ENCODE results near the gene RBM20.

RBM20 gene

DNA sequence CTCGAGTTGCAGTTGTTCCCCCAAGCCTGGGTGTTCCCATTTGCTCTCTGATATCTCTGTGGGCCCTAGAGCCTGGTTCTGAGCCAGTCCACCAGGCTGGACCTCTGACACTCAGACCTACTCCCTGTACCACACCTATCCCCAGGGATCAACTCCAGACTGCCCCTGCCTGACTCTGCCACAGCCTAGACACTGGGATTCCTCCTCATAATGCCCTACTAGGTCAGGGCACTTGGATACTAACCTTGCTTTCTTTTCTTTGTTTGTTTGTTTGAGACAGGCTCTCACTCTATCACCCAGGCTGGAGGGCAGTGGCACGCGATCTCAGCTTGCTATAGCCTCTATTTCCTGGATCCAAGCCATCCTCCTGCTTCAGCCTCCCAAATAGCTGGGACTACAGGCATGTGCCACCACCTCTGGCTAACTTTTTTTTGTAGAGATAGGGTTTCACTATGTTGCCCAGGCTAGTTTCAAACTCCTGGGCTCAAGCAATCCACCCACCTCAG lies 196.8 kb downstream of the RBM20 start:
- no peak for DNase-seq

DNA sequence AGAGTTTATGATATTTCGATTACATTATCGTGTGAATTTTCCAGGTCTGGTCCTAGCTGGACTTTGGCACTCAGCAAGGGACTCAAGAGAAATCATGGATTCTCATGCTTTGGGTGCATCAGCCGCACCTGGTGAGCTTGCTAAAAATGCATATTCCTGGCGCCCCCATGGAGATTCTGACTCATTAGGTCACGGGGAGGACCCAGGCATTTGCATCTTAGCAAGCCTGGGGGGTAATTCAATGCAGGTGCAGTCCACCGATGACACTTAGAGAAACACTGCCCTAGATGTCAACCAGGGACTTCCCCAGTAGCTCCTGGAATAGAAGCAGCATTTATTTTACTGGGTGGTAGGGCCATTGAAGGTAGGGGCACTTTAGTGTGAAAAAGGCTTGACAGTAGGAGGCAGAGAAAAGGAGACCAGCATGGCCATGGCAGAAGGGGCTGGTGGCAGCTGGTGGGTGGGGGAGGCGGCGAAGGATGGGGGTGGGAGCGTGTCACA lies 197.7 kb downstream of the RBM20 start:
- no peak for DNase-seq

DNA sequence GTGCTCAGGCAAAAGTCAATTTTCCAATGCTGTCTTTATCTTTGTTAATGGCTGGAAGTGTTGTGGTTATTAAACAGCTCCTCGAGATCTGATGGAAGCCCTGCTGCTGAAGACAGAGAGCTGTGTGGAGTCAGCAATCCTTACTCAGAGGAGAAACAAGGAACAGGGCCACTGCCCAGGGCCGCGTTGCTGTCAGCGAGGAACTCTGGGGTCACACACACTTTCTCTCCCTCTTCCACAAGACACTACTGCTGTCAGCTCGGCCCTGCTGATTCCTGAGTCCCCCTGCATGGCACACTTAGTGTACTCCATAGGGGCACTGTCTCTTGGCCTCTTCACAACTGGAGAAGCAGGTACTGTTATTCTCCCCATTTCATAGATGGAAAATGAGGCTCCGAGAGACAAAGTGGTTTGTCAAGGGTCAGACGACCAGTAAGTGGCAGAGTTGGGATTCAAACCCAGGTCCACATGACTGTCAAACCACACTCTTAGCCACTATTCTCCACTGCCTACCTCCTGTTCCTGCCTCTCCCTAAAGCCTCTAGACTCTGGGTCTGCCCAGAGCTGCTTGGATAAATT lies 198.3 kb downstream of the RBM20 start:
- DNase-seq = no peak

DNA sequence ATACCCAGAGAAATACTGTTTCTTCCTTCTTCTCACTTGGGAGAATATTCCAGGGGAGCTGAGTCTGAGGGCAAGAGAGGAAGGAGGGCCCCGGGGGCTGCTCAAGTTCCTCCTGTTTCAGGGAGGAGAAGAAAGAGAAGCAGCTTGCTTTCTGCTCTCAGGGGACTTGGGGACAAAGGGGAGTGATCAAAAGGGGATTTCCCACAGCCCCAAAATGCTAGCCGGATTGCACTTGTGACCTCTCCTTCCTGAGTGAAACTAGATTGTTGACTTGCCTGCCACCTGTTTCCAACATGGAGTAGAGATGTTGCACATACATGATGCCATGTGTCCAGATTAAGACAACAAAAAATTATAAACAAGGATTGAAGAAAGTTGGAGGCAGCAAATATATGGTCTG lies 198.9 kb downstream of the RBM20 start:
- DNase-seq = peak; percentile 30

DNA sequence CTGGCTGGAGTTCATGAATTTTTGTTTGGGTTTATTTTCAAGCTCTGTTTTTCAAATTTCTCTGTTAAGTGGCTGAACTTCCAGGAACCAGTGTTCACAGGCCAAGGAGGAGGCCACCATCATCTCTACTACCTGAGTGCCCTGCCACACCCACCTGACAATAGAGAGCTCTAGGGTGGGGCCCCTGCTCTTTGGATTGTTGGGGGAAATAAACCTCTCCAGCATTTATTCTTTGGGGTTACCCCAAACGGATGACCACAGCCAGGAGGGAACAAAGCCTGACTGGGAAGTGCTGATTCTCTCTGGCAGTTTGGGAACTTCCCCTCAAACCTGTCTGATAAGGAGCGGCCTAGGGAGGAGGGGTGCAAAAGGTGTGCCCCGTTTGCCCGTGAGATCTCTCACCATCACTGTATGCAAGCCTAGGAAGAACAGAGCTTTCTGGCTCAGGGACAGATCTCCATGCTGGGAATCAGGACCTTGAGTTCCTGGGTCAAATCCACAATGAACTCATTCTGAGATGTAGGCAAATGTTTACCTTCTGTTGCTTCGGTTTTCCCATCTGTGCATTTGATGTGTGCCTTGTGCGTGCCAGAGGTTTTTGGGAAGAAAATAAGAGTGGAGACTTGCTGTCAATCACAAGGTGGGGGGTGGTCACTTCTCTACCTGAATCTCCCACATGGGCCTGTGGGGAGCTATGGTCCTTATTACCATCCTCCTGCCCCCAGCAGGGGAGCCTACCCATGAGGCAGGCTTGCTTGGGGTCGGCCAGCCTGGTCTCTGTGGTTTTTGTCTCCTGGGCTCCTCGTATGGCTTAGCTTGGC lies 199.9 kb downstream of the RBM20 start:
- no peak for DNase-seq

DNA sequence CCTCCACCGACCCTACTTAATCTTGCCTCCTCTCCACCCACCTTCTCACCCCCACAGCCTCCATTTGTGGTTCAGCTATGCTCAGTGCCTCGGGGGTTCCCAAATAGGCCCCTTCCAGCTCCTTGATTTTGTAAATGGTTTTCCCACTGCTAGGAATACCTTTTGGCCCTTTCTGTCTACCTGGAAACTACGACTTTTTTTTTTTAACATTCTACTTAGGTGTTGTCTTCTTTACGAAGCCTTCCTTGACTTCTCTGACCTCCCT lies 200.4 kb downstream of the RBM20 start:
- no peak for DNase-seq

DNA sequence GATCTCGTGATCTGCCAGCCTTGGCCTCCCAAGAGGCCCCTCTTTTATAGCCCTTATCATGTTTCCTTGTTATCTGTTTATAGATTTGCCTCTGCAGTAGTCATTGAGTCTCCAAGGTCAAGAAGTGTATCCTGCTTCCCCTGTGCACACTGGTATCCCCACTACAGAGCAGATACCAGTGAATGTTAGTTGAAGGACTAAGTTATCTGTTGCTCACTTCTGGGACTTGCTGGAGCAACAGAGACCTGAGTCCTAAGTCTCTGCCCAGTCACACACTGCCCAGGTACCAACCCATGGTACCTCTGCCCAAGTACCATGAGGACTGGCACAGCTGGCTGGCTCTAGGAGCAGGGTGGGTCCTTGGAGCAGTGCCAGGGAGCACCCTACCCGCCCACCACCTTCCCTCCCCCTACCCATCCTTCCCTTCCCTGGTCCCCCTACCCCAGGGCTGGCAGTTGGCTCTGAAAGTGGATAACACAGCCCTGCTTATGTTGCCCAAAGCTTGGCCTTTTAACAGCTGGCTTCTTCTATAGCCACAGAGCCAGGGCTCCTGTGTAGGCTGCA lies 201.1 kb downstream of the RBM20 start:
- no peak for DNase-seq

DNA sequence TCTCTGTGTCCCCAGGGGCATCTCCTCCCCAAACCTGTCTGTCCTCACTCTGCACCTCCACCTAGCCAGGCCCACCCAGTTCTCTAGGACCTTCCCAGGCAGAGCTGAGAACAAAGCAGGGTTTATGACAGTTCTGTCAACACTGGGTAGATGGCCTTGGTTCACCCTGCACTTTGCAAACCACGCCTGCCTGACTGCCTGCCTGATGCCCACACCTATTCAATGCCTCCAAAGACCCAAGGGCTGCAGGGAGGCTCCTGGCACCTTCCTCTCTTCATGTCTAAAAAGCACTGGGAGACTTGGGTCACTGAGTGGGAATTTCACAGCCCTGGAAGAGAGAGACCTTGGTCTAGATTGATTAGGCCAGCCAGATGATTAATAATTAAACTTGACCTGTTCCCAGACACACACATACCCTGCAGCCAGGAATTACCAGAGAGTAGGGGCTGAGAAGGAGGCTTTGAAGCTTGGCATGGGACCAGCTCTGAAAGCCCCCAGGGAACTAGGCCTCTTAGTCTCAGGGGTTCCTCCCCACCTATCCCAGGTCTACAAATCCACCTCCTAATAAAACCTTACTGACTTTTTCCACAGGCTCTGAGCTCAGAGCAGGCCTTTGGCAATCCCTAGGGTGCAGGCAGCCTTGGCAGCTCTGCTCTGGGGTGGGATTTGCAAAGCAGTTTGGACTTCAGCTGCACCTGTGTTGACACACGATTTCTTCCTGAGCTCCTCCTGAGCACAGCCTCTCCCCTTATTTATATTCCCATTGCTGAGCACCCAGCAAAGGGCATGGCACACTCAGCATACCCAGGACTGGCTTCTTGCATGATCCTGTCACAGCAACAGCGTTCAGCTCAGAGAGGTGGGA lies 201.9 kb downstream of the RBM20 start:
- DNase-seq = no peak

DNA sequence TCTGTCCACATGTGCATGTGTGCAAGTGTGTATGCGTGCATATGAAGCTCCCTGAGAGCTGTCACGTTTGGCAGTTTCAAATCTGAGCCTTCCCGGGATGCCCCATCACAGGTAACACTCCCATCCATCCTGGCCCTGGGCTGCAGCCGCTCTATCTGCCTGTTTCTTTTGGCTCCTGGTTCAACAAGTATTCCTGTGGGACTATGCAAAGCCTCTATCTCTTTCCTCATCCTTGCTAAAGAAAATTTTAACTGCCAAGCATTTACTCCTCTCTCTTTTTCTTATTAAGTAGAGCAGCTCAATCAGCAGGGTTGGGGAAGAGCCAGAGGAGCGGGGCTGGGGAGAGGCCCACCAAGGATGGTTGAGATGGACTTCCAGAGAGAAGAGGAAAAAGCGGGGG lies 203.2 kb downstream of the RBM20 start:
- DNase-seq = no peak

DNA sequence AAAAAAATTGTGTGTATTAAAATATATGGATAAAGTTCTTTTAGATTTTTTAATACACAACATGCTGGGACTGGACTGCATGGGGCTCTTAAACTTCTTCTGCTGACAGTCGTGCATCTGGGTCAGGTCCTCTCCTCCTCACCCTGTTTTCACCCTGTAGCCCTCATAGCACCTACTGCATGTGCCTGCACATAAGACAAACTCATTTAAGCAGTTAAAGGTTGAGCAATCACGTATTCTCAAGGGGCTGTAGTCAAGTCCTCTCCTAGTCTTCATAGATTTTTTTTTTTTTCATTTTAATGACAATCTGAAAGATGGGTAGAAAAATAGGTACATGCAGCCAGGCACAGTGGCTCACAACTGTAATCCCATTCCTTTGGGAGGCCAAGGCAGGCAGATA lies 204.0 kb downstream of the RBM20 start:
- no peak for DNase-seq

DNA sequence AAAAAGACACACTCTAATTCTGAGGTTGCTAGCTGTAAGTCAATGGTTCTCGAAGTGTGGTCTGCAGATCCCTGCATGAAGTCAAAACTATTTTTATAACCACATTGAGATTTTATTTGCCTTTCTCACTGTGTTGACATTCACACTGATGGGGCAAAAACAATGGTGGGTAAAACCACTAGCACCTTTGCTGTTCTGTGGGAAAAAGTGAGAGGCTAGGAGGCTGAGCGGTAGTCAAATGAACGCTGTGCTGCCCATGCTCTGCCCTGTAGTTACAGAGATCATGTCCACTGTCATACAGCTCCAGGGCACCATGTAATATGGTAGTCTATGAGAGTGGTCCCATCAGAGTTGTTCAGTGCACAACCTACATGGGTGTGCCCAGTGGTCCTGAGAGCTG lies 206.0 kb downstream of the RBM20 start:
- no peak for DNase-seq

DNA sequence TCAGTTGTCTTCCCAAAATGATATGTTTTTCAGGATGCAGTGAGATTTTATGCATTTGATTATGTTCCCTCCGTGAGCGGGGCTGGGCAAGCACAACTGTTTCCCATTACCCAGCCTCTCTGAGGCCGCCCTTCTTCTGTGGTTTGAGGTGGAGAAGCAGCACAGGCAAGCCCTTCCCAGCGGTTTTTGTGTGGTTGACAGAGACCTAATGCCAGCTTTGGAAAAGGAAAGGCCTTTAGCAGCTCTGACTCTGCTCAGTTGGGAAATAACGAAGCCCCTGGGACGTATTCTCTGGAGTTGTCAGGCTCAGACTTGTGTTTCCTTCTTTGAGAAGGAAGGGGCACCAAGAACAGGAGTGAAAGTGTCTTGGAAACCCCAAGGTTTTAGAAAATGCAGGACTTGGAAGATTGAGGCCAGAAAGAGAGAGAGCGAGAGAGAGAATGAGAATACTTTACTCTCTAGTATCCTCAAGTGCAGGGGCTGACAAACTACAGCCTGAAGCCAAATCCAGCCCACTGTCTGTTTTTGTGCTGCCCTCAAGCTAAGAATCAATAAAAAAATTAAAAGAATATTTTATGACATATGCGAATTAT lies 207.0 kb downstream of the RBM20 start:
- DNase-seq = no peak

DNA sequence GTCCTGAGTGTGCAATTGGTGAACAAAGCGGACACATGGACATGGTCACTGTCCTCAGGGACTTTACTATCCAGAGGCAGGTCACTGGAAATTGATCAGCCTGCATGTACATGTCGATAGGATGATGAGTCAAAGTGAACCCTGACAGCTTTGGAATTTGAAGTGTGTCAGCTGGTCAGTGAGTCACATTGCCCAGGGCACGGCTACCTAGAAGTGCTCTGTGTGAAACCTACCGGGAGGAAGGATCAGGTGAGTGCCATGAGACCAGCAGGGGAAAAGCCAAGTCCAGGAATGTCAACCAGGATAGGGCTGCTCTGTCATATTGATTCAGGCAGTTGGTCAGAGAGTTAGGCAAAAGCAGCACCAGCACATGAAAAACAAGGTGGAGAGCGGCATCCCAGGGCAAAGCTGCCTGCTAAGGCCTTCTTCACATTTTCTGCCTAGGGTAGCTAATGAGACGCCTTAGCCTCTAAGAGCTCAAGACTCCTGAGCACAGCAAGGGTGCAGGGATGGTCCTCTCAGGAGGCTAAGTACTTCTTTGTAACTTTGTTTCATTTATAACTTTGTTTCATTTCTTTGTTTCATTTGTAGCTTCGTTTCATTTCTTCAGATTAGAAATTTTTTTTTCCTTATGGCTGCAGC lies 208.2 kb downstream of the RBM20 start:
- DNase-seq = no peak

DNA sequence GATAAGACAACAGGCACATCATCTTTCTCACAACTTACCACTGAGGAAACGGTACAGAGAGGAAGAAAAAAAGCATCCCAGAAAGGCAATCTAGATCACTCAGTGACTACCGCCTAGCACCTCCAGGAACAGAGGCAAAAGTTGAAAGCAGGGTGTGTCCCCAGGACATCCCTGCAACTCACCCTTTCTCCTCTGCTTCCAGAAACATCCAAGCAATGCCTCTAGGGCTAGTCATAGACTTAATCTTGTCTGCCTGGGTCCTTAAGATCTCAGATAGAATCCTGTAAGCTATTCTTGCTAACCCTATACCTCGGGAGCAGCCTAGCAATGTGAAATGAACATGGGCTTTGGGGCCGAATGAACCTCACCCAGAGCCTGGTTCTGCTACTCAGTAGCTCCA lies 208.8 kb downstream of the RBM20 start:
- no peak for DNase-seq

DNA sequence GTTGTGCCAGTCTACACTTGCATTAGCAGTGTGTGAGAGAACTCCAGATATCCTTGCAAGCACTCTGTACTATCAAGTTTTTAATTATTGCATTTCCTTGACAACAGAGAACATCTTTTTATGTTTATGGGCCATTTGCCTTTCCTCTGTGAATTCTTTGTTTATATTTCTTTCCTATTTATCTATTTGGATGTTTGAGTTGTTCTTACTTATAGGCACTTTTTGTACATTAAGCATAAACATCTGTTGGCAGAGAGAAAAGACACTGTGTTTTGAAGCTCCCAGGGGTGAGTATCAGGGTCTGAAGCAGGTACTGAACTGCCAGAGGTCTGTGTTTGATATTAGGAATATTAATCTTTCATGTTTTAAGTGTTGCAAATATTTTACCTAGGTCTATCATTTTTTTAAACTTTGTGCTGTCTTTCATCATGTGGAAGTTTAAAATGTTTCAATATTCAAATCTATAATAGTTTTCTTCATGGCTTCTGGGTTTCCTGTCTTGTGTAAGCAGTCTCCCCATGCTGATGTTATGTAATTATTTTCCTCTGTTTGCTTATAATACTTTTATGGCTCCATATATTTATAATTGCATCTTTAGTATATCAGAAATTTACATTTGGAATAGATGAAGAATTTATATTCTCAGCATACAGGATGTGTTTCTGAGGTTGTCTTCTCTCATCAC lies 209.9 kb downstream of the RBM20 start:
- DNase-seq = no peak

DNA sequence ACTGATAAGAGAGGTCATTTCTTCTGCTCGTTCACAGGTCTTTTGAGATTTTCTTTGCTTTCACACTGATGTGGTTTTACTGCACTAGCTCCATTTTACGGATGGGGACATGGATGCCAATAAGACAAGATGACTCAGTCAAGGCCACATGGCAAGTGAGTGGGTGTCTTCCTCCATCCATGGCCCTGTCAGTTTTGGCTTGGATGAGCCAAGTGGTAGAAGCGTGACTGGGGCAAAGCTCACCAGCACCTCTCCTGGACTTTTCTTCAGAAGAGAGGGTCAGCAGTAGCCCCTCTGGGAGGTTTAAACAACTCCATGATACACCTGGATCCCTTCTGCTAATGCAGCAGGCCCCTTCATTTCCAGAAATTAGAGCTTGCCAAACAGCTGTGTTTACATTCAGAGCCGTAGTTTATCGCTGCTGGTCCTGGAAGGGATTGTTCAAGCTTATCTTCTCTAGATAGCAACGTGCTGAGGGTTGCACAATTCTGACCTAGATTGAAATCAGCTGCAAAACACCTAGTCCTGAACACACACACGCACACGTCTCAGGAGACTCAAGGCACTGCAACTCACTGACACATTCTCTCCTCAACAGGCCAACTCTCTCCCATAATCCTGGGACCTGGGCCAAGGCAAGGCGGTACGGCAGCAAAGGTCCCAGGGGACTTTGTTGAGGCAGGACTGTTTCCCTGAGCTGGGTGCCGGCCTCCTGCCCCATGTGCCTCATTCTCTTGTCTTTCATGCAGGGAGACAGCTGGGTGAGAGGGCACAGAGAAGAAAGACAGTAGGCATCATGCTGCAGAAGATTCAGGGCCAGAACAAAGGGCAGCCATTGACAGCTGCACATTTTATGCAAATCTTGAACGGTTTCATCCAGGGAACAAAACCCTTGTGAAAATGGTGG lies 213.4 kb downstream of the RBM20 start:
- DNase-seq = no peak

DNA sequence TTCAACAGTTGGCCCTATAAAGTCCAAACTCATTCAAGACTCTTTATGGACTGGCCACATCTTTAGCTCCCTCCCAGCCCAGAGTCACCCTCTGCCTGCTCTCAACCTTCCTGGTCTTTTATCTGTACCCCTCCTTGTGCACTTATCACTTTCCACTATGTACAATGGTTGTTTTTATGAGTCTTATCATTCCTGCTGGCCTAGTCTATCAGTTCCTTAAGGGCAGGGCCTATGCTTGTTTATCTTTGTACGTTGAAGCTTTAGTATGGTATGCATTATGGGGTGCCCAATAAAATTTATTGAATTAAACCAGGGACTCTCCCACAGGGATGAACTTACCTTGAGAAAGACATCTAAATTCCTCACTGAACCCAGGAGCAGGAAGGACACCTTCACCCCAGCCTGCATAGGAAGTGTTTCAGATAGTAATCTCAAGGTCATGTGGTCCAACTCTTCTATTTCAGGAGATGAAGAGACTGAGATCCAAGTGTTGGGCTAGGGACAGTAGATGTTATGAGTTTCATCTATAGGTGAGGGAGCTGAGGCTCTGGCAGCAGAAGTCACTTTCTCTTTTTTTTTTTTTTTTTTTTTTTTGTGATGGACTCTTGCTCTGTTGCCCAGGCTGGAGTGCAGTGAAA lies 214.3 kb downstream of the RBM20 start:
- no peak for DNase-seq

DNA sequence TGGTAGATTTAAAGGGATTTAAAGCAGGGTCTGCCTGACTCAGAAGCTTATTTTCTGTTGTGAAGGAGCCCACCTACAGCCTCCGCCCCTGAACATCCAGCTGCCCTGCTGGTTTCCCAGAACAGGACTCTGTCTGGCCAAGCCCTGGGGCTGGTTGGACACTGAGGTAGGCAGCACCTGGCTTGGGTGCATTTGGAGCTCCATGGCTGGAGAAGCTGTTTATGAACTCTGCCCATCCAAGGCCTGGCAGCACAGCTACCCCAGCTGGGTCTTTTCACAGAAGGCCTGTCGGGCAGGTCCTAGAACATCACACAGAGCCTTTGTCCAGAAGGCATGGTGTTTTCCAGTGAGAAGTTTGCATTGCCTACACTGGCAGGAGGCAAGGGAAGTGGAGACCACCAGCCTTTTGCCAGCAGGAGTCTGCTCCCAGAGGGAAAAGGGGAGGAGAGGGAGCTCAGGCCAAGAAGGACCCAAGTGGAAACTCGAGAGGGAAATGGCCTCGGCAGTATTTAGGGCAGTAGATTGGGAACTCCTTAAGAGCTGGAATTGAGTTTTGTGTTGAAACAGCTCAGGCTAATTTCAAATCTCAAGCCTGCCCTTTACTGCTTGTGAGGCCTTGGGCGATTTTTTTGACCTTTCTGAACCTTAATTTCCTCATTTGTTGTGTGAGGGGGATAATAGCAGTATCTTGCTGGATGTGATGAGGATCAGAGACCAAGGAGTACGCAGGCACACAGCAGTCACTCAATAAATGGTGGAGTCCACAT lies 215.3 kb downstream of the RBM20 start:
- DNase-seq = no peak

DNA sequence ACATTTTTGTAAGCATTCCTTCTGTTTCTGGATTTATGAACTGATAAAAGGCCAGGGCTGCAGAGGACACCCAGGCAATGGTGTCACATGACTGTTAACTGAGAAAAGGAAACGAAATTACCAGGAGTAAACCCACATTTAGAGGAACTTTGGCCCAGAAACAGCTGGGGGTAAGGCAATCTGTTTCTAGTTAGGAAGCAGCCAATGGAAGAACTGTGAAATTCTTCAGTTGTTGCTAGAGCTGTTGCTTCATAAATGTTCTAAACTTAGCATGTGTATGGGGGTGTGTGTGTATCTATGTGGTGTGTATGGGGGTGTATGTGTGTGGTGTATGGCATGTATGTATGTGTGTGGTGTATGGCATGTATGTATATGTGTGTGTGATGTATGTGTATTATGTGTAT lies 215.8 kb downstream of the RBM20 start:
- DNase-seq = no peak
